Stimulated activated CD8-positive, alpha-beta memory T cell treated with anti-CD3 and anti-CD28 coated beads, Interleukin-7, amount 100 ng/mL, for 48 hours (primary cell): ENCODE data around the gene DLGAP1.
"Not testable (repeated sequence)": the region's sequence is repeated elsewhere in the genome, so short reads cannot be mapped to it uniquely, and the experiment has no call there.

ENCODE experiments used
- DNase-seq, 2 donors: peaks; one replicate each; pipeline ENCODE4 v3.0.0-alpha.2; 2020; ENCODE audit warnings: low read depth in 1 of 2; ENCODE audit errors: extremely low read depth in 1 of 2

The DLGAP1 gene

DNA sequence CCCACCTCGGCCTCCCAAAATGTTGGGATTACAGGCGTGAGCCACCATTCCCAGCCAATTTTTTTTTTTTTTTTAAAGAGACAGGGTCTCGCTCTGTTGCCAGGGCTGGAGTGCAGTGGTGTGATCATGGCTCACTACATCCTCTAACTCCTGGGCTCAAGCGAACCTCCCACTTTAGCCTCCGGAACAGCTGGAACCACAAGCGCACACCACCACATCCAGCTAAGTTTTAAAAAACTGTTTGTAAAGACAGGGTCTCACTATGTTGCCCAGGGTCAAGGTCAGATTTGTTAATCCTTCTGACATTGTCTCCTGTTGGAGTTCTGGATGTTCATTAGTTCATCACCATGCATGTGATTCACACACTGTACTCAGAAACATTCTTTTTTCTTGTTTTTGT lies 855.2 kb downstream of the DLGAP1 start:
- DNase-seq, result no peak

DNA sequence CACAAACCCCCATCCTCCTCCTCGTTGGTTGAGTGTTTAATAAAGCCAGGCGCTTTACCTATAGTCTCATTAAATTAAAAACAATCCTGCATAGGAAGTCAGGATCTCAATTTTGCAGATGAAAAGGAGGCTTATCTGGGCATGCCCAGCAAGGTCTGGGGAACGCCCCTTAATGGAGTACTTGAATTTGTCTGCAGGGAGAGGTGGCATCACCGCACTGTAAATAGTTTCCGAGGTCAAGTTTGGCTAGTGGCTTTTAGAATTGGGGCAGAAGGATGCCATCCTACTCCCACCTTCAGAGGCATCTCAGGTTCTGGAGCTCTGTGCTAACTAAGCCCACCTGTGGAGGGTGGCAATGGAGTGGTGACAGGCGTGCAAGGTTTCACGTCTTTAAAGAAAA lies 855.9 kb downstream of the DLGAP1 start:
- DNase-seq, result no peak

DNA sequence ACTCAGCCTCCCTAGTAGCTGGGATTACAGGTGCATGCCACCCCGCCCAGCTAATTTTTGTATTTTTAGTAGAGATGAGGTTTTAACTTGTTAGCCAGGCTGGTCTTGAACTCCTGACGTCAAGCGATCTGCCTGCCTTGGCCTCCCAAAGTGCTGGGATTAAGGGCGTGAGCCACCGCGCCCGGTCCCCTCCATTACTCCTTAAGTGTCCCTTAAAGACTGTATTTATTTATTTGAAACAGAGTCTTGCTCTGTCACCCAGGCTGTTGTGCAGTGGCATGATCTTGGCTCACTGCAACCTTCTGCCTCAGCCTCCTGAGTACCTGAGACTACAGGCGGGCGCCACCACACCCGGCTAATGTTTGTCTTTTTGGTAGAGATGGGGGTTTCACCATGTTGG lies 856.5 kb downstream of the DLGAP1 start:
- no peak for DNase-seq

DNA sequence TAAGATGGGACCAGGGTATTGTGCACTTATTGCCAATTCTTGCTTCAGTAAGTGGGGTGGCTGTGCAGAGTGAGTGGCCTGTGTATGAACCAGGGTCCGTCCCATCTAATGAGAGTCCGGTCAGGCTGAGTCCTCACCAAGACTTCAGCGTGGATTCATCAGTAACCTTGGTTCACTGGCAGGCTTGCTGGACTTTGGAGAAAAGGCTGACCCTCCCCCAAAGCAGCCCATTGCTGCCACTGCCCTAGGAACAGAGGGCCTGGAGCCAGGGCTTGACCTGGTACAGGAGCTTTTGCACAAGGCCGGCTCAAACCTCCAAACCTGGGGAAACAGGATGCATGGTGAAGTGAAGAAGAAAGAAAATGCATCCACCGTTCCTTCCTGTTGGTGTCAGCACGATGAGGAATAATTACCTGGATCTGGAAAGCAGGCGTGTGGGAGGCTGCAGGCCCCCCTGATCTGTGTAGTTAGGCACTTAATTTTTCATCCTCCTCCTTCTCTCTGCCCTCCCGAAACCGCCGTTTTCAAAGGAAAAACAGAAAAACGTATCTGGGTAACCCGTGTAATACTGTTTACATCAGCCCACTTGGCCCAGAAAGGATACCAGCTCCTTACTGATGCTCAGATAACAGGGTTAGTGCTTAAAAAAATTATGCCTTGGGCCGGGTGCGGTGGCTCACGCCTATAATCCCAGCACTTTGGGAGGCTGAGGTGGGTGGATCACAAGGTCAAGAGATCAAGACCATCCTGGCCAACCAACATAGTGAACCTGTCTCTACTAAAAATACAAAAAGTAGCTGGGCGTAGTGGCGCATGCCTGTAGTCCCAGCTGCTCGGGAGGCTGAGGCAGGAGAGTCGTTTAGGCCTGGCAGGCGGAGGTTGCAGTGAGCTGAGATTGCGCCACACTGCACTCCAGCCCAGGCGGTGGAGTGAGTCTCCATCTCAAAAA lies 857.4 kb downstream of the DLGAP1 start:
- DNase-seq, result no peak

DNA sequence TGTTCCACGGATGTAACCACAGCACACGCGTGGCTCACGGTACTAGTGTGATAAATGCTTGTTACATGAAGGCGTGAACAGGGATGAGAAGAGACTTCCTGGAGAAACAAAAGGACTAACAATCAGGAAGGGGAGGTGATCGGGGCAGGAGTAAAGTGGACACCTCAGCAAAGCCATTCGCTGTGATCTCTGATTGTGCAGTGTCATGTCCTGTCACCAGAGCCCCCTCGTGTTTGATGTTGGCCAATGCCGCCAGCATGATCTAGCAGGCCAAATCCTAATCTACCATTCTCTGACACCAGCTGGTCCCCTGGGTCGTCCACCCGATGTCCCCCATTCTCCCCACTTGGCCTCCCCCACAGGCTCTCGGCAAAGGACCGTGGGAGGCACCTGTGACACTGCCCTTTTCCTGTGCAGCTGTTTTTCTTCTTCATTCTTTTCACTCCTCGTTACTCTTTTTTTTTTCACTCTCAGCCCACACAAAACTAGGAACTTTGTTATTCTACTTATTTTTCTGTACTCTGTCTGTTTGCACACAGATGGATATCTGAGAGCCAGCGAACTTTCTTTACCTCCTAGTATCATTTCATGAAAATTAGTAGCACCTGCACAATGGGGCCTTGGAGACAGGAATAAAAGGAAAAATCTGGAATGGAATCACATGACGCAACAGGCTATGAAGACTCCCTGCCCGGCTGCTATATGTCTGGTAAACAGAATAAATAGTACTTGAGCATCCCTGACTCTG lies 858.3 kb downstream of the DLGAP1 start:
- DNase-seq, result no peak

DNA sequence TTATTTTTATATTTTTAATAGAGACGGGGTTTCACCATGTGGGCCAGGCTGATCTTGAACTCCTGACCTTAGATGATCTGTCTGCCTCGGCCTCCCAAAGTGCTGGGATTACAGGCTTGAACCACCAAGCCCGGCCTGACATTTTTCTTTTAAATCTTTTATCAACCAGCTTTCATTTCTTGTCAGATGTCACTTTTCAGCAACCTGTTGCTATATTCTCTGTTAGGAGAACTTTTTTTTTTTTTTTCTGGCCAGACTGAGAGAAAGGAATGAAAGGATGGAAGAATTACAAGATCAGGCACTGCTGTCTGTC lies 858.8 kb downstream of the DLGAP1 start:
- no peak for DNase-seq

DNA sequence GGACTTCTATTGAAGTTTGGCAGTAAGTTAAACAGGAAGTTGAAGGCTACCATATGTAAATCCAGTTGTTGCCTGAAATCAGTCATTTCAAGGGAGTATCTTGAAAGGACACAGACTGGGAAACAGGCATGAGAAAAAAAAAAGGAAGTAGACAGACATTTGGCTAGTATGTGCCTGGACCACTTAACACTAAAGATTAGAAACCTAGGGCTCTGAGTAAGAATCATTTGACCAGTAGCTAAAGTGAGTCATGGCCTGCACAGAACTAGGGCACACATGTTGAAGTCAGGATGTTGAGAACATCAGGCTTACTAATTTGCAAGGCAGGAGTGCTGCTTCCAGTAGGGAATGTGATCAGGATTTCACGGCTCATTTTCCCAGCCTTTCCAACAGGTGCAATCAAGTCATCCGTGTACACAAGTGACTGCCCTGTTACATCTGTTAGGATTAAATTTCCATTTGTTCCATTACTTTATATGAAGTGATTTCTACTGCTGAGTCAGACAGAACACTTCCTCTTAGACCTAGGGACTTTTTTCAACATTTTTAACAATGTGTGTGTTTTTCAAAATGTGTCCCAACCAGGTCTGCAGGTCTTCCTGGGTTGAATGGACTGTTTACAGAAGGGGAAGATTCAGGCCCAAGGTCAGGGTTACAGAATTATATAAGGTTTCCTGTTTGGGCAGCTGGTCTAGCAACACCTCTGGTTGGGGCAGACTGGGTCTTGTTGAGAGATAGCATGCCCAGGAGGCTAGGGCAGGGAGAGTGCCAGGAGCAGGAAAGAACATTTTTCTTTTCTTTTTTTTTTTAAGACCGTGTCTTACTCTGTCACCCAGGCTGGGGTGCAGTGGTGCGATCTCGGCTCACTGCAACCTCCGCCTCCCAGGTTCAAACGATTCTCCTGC lies 859.5 kb downstream of the DLGAP1 start:
- no peak for DNase-seq

DNA sequence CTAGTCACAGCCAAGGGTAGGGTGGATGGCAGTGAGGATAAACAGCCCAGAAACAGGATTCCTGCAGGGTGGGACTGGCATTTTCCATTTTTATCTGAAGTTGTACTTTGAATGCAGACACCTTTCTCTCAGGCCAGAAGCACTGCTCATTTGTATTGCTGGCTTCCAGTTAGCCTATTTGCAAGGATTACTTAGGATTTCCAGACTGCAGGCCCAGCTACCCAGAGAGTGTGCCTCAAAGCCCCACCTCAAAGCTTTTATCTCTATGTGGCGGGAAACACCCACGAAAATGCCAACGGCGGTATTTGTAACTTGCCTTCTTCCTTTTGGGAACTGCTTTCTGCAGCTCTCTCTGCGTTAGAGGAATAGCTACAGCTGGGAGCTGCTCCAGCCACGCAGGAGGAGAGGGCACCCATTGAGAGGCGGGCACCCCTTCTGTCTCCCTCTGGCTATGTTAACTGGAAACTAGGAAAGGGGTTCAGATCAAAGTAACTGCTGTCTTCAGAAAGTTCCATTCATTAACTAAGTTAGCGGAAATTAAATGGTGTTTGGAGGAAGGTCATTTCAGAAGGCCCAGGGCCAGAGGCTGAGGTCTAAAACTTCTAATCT lies 860.2 kb downstream of the DLGAP1 start:
- DNase-seq, result no peak

DNA sequence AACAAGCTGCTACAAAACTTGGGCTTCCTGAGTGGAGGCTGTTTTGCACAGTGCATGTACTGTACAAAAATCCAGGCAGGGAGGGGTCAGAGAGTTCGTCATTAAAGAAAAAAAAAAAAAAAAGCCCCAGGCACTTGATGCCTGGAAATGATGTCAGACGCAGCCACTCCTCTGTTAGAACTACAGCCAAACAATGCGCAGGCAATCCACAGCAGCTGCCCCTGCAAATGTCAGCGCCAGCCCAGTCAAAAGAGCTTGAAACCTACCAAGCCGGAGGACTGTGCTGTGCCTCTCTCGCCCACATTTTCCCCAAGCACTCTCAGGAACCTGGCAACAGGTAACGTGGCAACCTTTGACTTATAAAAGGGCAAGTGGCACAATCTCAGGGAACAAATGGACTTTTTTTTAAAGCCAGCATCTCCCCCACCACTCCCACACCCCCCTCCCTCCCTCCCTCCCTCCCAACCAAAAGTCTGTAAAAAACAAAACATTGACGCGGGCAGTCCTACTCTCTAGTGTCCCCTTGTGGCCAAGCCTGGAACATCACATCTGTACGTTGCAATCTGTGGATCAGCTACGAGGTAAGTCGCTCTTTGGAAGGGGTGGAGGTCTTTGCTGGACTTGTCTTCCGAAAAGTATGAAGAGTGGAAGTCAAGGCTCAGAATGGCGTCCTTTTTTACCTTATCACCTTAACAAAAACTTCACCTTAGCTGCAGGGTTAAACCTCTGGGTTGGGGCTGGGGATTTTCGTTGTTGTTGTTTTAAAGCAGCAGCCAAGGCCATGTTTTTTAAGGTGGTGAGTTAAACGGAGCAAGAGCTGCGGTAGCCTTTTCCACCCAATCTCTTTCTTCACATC lies 861.0 kb downstream of the DLGAP1 start:
- DNase-seq, result peak; percentile 55 to 85

DNA sequence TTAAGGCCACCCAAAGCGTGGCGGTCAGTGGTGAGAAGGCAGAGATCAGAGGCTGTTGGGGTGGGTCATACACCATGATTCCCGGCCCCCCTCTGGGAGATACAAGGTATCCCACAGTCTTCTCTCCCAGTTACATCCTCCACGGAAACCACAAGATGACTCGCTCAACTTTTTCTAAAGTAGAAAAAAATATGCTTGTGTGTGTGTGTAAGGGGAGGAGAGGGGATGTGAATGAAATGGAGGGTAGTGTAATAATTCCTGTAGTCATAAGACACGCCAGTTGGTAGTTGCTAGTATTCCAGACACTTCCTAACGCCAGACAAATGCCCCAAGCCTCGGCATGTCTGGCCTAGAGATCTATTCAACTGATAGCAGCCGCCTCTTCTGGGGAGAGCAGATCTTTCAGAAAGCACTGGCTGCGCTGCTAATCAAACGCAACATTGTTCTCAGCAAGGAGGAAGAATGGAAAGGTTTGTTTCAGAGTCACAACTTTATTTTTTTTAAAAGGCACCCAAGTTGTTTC lies 861.7 kb downstream of the DLGAP1 start:
- no peak for DNase-seq

DNA sequence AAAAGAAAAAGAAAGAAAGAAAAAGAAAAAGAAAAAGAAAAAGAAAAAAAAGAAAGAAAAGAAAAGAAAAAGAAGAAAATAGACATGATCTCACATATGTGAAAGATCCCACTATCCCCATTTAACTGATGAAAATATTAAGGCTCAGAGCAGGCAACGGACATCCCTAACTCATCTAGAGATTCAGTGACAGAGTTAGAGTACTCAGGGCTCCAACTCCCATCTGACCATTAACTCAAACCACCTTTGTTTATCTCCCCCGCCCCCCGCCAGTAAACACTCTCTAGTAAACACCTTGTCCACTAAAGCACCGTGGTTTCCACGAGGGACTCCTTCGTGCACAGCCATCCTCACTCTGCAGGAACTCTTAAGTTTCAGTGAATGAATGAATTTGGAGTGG lies 862.2 kb downstream of the DLGAP1 start:
- no peak for DNase-seq

DNA sequence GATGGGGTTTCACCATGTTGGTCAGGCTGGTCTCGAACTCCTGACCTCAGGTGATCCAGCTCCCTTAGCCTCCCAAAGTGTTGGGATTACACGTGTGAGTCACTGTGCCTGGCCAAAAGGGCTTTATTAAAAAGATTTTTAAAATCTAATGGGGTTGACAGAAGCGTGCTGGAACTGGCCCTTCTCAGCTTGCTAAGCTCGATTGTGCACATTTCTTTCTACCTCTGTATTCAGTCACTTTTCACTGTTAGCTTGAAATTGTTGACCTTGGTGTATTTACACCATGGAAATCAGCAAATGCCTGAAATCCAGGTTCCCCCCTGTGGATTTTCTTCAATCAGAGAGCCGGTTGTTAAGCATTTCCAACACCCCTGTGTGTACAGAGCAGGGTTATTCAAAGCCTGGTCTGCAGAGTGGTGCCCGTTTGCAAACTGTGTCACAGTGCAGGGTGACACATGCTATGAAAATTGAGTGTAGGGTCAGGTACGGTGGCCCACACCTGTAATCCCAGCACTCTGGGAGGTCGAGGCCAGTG lies 864.9 kb downstream of the DLGAP1 start:
- no peak for DNase-seq

DNA sequence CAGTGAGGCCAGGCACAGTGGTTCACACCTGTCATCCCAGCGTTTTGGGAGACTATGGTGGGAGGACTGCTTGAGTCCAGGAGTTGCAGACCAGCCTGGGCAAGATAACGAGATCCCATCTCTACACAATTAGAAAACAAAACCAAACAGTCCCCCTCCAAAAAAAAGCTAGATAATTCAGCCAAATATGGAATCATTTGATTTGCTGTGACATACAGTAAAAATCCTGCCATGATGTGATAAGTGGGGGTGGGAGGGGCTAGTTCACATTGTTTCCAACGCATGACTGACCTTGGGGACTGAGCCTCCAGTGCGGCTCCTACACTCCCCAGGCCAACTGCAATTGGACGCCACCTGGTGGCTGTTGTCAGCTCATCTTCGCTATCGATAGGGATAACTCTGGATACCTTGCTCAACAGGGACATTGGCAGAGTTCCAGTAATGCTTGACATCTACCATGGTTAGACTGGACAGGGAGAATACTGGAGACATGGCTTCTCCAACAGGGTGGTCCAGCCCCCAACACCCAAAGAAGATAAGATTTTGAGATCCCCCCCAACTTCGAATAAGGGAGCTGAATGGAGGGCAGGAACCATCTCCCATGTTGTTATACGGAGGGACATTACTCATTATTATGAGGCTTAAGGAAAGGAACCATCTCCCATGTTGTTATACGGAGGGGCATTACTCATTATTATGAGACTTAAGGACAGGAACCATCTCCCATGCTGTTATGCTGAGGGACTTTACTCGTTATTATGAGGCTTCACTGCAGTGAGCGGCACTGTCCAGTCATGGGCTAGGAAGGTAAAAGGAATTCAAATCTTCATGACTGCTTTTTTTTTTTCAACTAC lies 869.2 kb downstream of the DLGAP1 start:
- DNase-seq, result peak in 1 of 2 donors; percentile 61

DNA sequence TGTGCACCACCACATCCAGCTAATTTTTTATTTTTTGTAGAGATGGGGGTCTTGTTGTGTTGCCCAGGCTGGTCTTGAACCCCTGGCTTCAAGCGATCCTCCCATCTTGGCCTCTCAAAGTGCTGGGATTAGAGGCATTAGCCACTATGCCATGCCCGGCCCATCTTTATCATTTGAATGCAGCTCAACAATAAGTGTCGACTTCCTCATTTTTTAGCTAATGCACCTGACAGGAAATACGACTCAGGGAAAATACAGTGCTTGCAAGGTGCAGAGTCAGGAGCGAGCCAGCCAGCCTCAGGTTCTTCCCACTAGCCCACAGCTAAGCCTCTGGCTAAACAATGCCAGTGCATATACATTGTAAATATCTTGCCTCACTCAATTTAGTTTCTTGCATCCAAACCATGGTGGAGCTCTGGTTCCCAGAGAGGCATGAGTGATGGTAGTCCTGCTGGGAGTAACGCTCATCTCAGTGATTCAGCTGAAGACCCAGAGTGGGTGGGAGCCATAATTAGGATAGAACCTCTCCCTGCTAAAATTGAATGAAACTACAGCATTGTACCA lies 870.1 kb downstream of the DLGAP1 start:
- DNase-seq, result no peak

DNA sequence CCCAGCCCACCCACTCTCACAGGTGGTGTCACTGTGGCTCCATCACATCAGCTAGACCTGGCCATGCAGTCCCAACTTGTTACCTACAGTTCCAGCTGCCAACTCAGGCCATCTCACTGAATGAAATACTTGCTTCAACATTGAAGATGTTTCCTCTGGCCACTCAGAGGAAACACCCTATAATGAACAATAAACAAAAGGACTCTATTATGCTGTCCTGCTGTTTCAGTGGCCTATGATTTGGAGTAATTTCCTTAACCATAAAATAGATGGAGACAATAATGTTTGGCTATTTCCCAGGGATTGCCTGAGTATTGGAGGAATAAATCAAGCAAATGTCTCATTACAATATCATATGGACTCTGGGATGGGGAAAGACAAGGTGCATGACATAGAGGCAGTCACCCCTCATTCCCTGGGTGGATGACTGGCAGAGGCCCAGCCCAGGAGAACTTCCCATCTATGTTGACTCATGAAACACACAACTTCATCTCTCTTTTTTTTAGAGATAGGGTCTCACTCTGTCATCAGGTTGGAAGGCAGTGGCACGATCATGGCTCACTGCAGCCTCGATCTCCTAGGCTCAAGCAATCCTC lies 870.7 kb downstream of the DLGAP1 start:
- DNase-seq, result no peak

DNA sequence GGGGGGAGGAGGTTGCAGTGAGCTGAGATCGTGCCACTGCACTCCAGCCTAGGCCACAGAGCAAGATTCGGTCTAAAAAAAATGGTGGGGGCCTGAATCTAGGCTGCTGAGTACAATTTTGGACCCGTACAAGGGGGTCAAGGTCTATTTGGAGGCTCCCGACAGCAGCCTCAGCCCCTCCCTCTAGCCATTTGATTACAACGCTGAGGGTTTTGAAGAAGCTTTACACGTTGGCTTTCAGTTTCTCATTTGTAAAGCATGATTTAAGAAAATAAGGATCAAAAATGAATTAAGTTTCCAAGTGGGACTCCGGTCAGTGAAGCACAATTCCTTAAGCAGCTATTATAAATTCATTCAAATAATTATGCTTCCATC lies 871.2 kb downstream of the DLGAP1 start:
- DNase-seq, result no peak

DNA sequence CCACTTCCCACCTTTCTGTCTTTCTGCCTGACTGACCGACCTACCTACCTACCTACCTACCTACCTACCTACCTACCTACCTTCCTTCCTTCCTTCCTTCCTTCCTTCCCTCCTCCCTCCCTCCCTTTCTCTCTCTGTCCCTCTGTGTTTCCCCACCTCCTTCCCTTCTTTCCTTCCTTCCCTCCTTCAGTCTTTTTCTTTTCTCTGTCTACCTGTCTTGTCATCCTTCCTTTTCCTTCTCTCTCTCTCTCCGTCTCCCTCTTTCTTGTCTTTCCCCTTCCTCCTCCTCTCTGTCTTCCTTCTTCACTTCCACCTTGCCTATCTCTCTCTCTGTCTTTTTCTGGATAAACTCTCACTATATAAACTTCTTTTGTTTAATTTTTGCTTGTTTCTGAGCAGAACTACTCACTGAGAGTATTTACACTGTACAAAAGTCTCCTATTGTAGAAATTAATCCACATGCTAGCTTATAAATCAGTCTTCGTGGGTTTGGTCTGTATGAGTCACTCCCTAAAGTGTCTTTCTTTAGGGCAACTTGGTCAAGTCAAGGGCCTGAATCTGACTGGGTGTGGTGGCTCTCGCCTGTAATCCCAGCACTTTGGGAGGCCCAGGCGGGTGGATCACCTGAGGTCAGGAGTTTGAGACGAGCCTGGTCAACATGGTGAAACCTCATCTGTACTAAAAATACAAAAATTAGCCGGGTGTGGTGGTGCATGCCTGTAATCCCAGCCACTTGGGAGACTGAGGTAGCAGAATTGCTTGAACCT lies 871.8 kb downstream of the DLGAP1 start:
- not testable (repeated sequence) for DNase-seq
